Measurements from ENCODE around the gene MYOG. TPM values are rescaled to one million over a fixed set of nuclear protein-coding genes. Genes with fewer than 3 reads are reported as not detected.

The MYOG gene
- total RNA-seq, 1 donor from 2014 or later = not detected

GRCh38 chr1:203078478-203078877 is 7.3 kb downstream of the MYOG start:
- no peak overlapping the region for H3K27ac Mint-ChIP-seq
- H3K36me3 Mint-ChIP-seq (ENCODE audit: insufficient read depth) = no peaks in the 10 kb centered on the region
- peaks cover 87% of the 10 kb centered on the region for H3K27me3 Mint-ChIP-seq
- peaks cover 3% of the 10 kb centered on the region for H3K4me1 Mint-ChIP-seq (ENCODE audit: low read depth)
- H3K9me3 Mint-ChIP-seq (ENCODE audit: low read depth) = no peaks in the 10 kb centered on the region
- no peak overlapping the region for H3K4me3 Mint-ChIP-seq (ENCODE audit: low read depth)
- DNase-seq (ENCODE audit: low spot score, unreplicated experiment) = no peak
- TF ChIP-seq, protein P1, sequence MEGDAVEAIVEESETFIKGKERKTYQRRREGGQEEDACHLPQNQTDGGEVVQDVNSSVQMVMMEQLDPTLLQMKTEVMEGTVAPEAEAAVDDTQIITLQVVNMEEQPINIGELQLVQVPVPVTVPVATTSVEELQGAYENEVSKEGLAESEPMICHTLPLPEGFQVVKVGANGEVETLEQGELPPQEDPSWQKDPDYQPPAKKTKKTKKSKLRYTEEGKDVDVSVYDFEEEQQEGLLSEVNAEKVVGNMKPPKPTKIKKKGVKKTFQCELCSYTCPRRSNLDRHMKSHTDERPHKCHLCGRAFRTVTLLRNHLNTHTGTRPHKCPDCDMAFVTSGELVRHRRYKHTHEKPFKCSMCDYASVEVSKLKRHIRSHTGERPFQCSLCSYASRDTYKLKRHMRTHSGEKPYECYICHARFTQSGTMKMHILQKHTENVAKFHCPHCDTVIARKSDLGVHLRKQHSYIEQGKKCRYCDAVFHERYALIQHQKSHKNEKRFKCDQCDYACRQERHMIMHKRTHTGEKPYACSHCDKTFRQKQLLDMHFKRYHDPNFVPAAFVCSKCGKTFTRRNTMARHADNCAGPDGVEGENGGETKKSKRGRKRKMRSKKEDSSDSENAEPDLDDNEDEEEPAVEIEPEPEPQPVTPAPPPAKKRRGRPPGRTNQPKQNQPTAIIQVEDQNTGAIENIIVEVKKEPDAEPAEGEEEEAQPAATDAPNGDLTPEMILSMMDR (IDR thresholded peaks at IDR 0.05; ENCODE audit: unreplicated experiment) = no peak

DNA sequence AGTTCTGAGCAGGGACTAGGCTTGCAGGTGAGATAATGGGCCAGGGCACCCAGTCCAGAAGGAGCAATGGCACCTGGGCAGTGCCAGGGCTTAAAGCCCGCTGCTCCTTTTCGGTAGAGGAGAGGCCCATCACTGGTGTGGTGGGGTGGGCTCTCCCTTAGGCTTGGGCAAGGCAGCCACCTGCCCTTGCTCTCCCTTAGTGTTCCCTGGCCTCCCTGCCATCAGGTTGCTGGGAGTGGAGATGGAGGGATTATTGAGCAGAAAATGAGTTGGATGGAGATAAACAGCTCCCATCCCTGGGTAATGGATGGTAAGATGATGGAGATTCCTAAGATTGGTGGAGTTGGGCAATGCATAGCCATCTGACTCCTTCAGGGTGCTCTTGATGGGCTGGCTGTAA is 7.9 kb downstream of the MYOG start:
- Mint-ChIP-seq H3K36me3 (ENCODE audit: insufficient read depth) (no peaks in the 10 kb centered on the region), H3K9me3 (ENCODE audit: low read depth) (no peaks in the 10 kb centered on the region), H3K4me3 (ENCODE audit: low read depth) (no peak overlapping the region), H3K27me3 (peaks cover 89% of the 10 kb centered on the region), H3K27ac (no peak overlapping the region), H3K4me1 (ENCODE audit: low read depth) (peaks cover 3% of the 10 kb centered on the region)
- no peak for DNase-seq (ENCODE audit: low spot score, unreplicated experiment)
- TF ChIP-seq, protein P1 (IDR thresholded peaks at IDR 0.05; ENCODE audit: unreplicated experiment) = no peak

DNA sequence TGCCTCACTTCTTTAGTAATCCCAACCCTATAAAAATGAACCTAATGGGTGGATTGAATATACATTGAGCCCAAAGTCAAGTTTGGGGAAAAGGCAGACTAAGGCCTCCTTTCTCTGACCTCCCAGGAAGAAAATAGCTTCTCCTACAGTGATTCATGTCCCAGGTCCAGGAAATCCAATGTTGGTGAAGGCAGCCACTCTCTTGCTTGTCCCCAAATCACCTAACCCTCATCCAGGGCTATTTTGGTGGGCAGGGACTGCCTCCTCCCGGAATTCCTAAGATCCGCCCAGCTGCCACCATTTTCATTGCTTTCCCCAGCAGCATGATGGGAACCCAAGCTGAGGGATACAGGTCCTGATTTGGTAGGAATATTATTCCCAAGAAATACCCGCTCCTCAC is 8.4 kb downstream of the MYOG start:
- Mint-ChIP-seq H3K9me3 (ENCODE audit: low read depth) (no peaks in the 10 kb centered on the region), H3K36me3 (ENCODE audit: insufficient read depth) (no peaks in the 10 kb centered on the region), H3K4me1 (ENCODE audit: low read depth) (peaks cover 3% of the 10 kb centered on the region), H3K27me3 (peaks cover 88% of the 10 kb centered on the region), H3K4me3 (ENCODE audit: low read depth) (no peak overlapping the region), H3K27ac (no peak overlapping the region)
- no peak for DNase-seq (ENCODE audit: low spot score, unreplicated experiment)
- TF ChIP-seq, protein P1 (IDR thresholded peaks at IDR 0.05; ENCODE audit: unreplicated experiment) = no peak

- DNase-seq (ENCODE audit: low spot score, unreplicated experiment) = no peak
- H3K27me3 Mint-ChIP-seq = peaks cover 83% of the 10 kb centered on the region
Observed at GRCh38 chr1:203076031-203076511, 9.7 kb downstream of the MYOG start.

GRCh38 chr1:203075236-203076030 is 10.4 kb downstream of the MYOG start:
- TF ChIP-seq, protein P1 (IDR thresholded peaks at IDR 0.05; ENCODE audit: unreplicated experiment) = peak; percentile 11
- no peak for DNase-seq (ENCODE audit: low spot score, unreplicated experiment)
- Mint-ChIP-seq H3K9me3 (ENCODE audit: low read depth) (no peaks in the 10 kb centered on the region), H3K4me3 (ENCODE audit: low read depth) (peak overlapping the region; percentile 63), H3K27me3 (peaks cover 82% of the 10 kb centered on the region), H3K36me3 (ENCODE audit: insufficient read depth) (no peaks in the 10 kb centered on the region), H3K4me1 (ENCODE audit: low read depth) (peaks cover 3% of the 10 kb centered on the region), H3K27ac (no peak overlapping the region)

More at GRCh38 chr1:203076031-203076511, 9.7 kb downstream of the MYOG start:
- Mint-ChIP-seq H3K9me3 (ENCODE audit: low read depth) (no peaks in the 10 kb centered on the region), H3K36me3 (ENCODE audit: insufficient read depth) (no peaks in the 10 kb centered on the region), H3K4me3 (ENCODE audit: low read depth) (peak overlapping the region; percentile 63), H3K4me1 (ENCODE audit: low read depth) (peaks cover 3% of the 10 kb centered on the region), H3K27ac (no peak overlapping the region)
- TF ChIP-seq, protein P1 (IDR thresholded peaks at IDR 0.05; ENCODE audit: unreplicated experiment) = no peak

All from progenitor cell of endocrine pancreas (in vitro differentiated cells).